Fibroblast of lung (primary cell): ENCODE measurements around the gene PCK2. TPM values are rescaled to one million over a fixed set of nuclear protein-coding genes. Genes with fewer than 3 reads are reported as not detected.

Source experiments
- DNase-seq, 2 donors: peaks; one replicate each; pipeline versions ENCODE4 v3.0.0 to v3.0.0-alpha.2; 2010; ENCODE audit warnings: low read depth in 2 of 2
- H2AFZ ChIP-seq: 2 replicates; pipeline ENCODE4 v1.5.1; 2012; ENCODE audit warnings: low read length, control low read depth, inconsistent platforms
- H3K27ac ChIP-seq: 2 replicates; pipeline ENCODE4 v1.5.1; 2011; ENCODE audit warnings: low read length, control low read depth; ENCODE audit not compliant: insufficient read depth
- H3K27me3 ChIP-seq: 2 replicates; pipeline ENCODE4 v1.5.1; 2011; ENCODE audit warnings: mild to moderate bottlenecking, low read length; ENCODE audit not compliant: control insufficient read depth, insufficient read depth
- H3K36me3 ChIP-seq: 2 replicates; pipeline ENCODE4 v1.5.1; 2011; ENCODE audit warnings: low read length; ENCODE audit not compliant: control insufficient read depth, insufficient read depth
- H3K4me1 ChIP-seq: 2 replicates; pipeline ENCODE4 v1.5.1; 2011; ENCODE audit warnings: low read length; ENCODE audit not compliant: control insufficient read depth, insufficient read depth; ENCODE audit errors: extremely low read depth
- H3K4me2 ChIP-seq: 2 replicates; pipeline ENCODE4 v1.5.1; 2011; ENCODE audit warnings: low read length, control low read depth; ENCODE audit not compliant: insufficient read depth; ENCODE audit errors: extremely low read depth
- H3K4me3 ChIP-seq, 4 experiments: fragments of 200-600 bp in 1 of 4; sonication (generic) in 1 of 4; replicated peaks in 1 of 4; 2 replicates each; pipeline ENCODE4 v1.5.1; 2011 to 2016; ENCODE audit warnings: low read length in 4 of 4, low read depth in 3 of 4, mild to moderate bottlenecking in 3 of 4, control low read depth in 2 of 4, inconsistent platforms in 1 of 4, mixed read lengths in 1 of 4; ENCODE audit not compliant: insufficient read depth in 1 of 4; ENCODE audit errors: control extremely low read depth in 1 of 4
- H3K79me2 ChIP-seq: 2 replicates; pipeline ENCODE4 v1.5.1; 2012; ENCODE audit warnings: mild to moderate bottlenecking, low read length, inconsistent platforms; ENCODE audit not compliant: control insufficient read depth, insufficient read depth
- H3K9ac ChIP-seq: 2 replicates; pipeline ENCODE4 v1.5.1; 2011; ENCODE audit warnings: mild to moderate bottlenecking, low read length, control low read depth; ENCODE audit not compliant: insufficient read depth
- H3K9me3 ChIP-seq: 2 replicates; pipeline ENCODE4 v1.5.1; 2012; ENCODE audit warnings: low read depth, low read length; ENCODE audit not compliant: control insufficient read depth, insufficient read depth
- H4K20me1 ChIP-seq: 2 replicates; pipeline ENCODE4 v1.5.1; 2011; ENCODE audit warnings: low read length; ENCODE audit not compliant: control insufficient read depth, insufficient read depth; ENCODE audit errors: extremely low read depth
- CTCF ChIP-seq, 2 donors: IDR thresholded peaks in 1 of 2; conservative IDR thresholded peaks in 1 of 2; 1 replicate in 1 of 2; 2 replicates in 1 of 2; pipeline ENCODE4 v1.5.1; 2011 to 2012; ENCODE audit warnings: low read length in 2 of 2, control low read depth in 1 of 2, inconsistent platforms in 1 of 2, low read depth in 1 of 2, mild to moderate bottlenecking in 1 of 2
- EZH2 ChIP-seq: IDR thresholded peaks from 2 replicates; pipeline ENCODE4 v1.5.1; 2012; ENCODE audit warnings: low read length, control low read depth, mild to moderate bottlenecking; ENCODE audit errors: missing control alignments
- polyA plus RNA-seq, 2 donors: library from polyadenylated mRNA; depleted of rRNA in 1 of 2; stranded (reverse) in 1 of 2; unstranded in 1 of 2; fragments of >200 nt; gene quantifications; 2 replicates each; pipeline ENCODE4 v1.2.1, GENCODE V29; 2011 to 2012; ENCODE audit warnings: missing spikeins in 1 of 2
- total RNA-seq: library from RNA; depleted of rRNA; stranded (reverse); fragments of >200 nt; gene quantifications from 2 replicates; pipeline ENCODE4 v1.2.1, GENCODE V29; 2014

Gene PCK2
- total and polyA plus RNA-seq, 2 donors (not counting 1 experiment from before 2014, with no cell fraction given): 15.9 to 71.3 TPM

GRCh38 chr14:24146978-24147760 lies 53.1 kb downstream of the PCK2 start, which contains the start of gene RNF31:
TSS of gene RNF31 (plus strand) at chr14:24147498. CDS start at chr14:24147699, 201 bp downstream.
- Histone ChIP-seq H3K4me1 (peaks cover 8% of the 10 kb centered on the region), H2AFZ (peak within 1 kb of the TSS; percentile 76), H3K9me3 (no peaks in the 10 kb centered on the region), H3K27ac (peak within 1 kb of the TSS; percentile 79), H3K4me2 (peak within 1 kb of the TSS; percentile 87), H3K79me2 (peaks cover 32% of the 10 kb centered on the region), H3K9ac (peak within 1 kb of the TSS; percentile 76), H4K20me1 (no peaks in the 10 kb centered on the region), H3K4me3 (peak within 1 kb of the TSS; percentile 87 to 98 (median 94)), H3K36me3 (peaks cover 23% of the 10 kb centered on the region), H3K27me3 (no peaks in the 10 kb centered on the region)
- DNase-seq: peak; percentile 98 to 99
- TF ChIP-seq CTCF (conservative IDR thresholded peaks at IDR 0.05 in 1 of 2, IDR thresholded peaks at IDR 0.05 in 1 of 2; ENCODE audit: low read depth in 1 of 2, low read length in 2 of 2) (no peak), EZH2 (no peak)

- Histone ChIP-seq H3K27me3 (no peaks in the 10 kb centered on the region), H3K4me3 (peak overlapping the region; percentile 86 to 98 (median 88)), H3K79me2 (peaks cover 32% of the 10 kb centered on the region), H2AFZ (peak overlapping the region; percentile 48), H3K9ac (peak overlapping the region; percentile 76), H3K36me3 (peaks cover 23% of the 10 kb centered on the region), H4K20me1 (no peaks in the 10 kb centered on the region), H3K4me2 (peak overlapping the region; percentile 87), H3K4me1 (peaks cover 8% of the 10 kb centered on the region), H3K27ac (peak overlapping the region; percentile 70), H3K9me3 (no peaks in the 10 kb centered on the region)
- TF ChIP-seq CTCF (conservative IDR thresholded peaks at IDR 0.05 in 1 of 2, IDR thresholded peaks at IDR 0.05 in 1 of 2; ENCODE audit: low read depth in 1 of 2, low read length in 2 of 2) (no peak), EZH2 (no peak)
- DNase-seq: no peak
These were observed 53.8 kb downstream of the PCK2 start for GRCh38 chr14:24147761-24148428.

- no peak overlapping the region for H3K9ac ChIP-seq
- H2AFZ ChIP-seq: no peak overlapping the region
- no peak for TF ChIP-seq CTCF (conservative IDR thresholded peaks at IDR 0.05 in 1 of 2, IDR thresholded peaks at IDR 0.05 in 1 of 2; ENCODE audit: low read depth in 1 of 2, low read length in 2 of 2)
- TF ChIP-seq EZH2: no peak
- no peaks in the 10 kb centered on the region for H3K27me3 ChIP-seq
- H3K27ac ChIP-seq: no peak overlapping the region
- H3K4me2 ChIP-seq: no peak overlapping the region
- no peaks in the 10 kb centered on the region for H3K9me3 ChIP-seq
- no peaks in the 10 kb centered on the region for H4K20me1 ChIP-seq
- peaks cover 20% of the 10 kb centered on the region for H3K36me3 ChIP-seq
- H3K4me1 ChIP-seq: peaks cover 5% of the 10 kb centered on the region
- peaks cover 30% of the 10 kb centered on the region for H3K79me2 ChIP-seq
- DNase-seq: no peak
- H3K4me3 ChIP-seq: no peak overlapping the region
These were observed 55.3 kb downstream of the PCK2 start for GRCh38 chr14:24149302-24149969.
